ENCODE results near the gene FLNB. TPM values are rescaled to one million over a fixed set of nuclear protein-coding genes. Genes with fewer than 3 reads are reported as not detected.
A peak's percentile ranks its signal among the peaks of the same experiment; 100 is the strongest.

The FLNB gene
- polyA plus RNA-seq, 1 of the 3 experiments (the other 2 are of a cell fraction): 127 TPM

- POLR2A ChIA-PET: no interaction called here
- no peak overlapping the region for H2AFZ ChIP-seq (ENCODE audit: low read depth)
- TF ChIP-seq TCF12 (IDR thresholded peaks at IDR 0.05) (peak; percentile 79), RAD21 (IDR thresholded peaks at IDR 0.05; ENCODE audit: low read length) (no peak), MXI1 (IDR thresholded peaks at IDR 0.05; ENCODE audit: low read depth, low read length) (no peak), JUND (IDR thresholded peaks at IDR 0.05) (peak; percentile 20; the same call in 1 of the 2 replicates), RXRA (IDR thresholded peaks at IDR 0.05; ENCODE audit: borderline replicate concordance, low read depth) (peak; percentile 37; the same call in 1 of the 2 replicates), TEAD4 (IDR thresholded peaks at IDR 0.05; ENCODE audit: borderline replicate concordance, insufficient read depth) (0 out of 2 replicates have a peak, but pooled peaks have one; percentile 24), GABPA (IDR thresholded peaks at IDR 0.05; ENCODE audit: low read depth) (no peak), FOSL2 (IDR thresholded peaks at IDR 0.05; ENCODE audit: borderline replicate concordance, low read depth) (peak; percentile 42; the same call in 1 of the 2 replicates), EZH2phosphoT487 (IDR thresholded peaks at IDR 0.05; ENCODE audit: borderline replicate concordance, low read depth) (no peak)
- H3K9me2 ChIP-seq: no peaks in the 10 kb centered on the region
- H3K4me1 ChIP-seq (ENCODE audit: control insufficient read depth in 1 of 2, insufficient read depth in 2 of 2, low read depth in 1 of 2, low read length in 1 of 2): peaks cover 29 to 47% of the 10 kb centered on the region in 2 experiments; a peak in 3 of 4 replicates
- H3K27me3 ChIP-seq (ENCODE audit: insufficient read depth): no peaks in the 10 kb centered on the region
- peaks cover 100% of the 10 kb centered on the region for H3K79me2 ChIP-seq (ENCODE audit: insufficient read depth)
- H3F3A ChIP-seq (replicated peaks; ENCODE audit: insufficient read depth): peaks cover 44% of the 10 kb centered on the region
- WGBS (ENCODE audit: low lambda C conversion rate): 89% methylated on average over 2 of the region's 2 CpGs
- no peak overlapping the region for H3K9ac ChIP-seq
- H3K9me3 ChIP-seq: no peaks in the 10 kb centered on the region
- H3K4me2 ChIP-seq: peak overlapping the region; percentile 63
- H3K4me3 ChIP-seq (ENCODE audit: low read depth in 2 of 2, low read length in 1 of 2): no peak overlapping the region
- H3K27ac ChIP-seq (ENCODE audit: low read depth in 2 of 2, low read length in 1 of 2): peak overlapping the region; percentile 29 to 65; a peak in 3 of 4 replicates
- no peak for DNase-seq
- H4K20me1 ChIP-seq (ENCODE audit: insufficient read depth): peaks cover 31% of the 10 kb centered on the region
- CTCF ChIA-PET: interaction anchor here (1.1 to 1.2 kb wide), 2 partner anchors 15 to 136 kb away, joined by 4 to 8 read pairs; no protein-coding TSS in a partner anchor
- H3K36me3 ChIP-seq (replicated peaks in 1 of 2; ENCODE audit: control insufficient read depth in 1 of 2, insufficient read depth in 2 of 2, low read length in 1 of 2): no peaks in the 10 kb centered on the region
Measured at GRCh38 chr3:58041826-58042324, 33.7 kb downstream of the FLNB start.

DNA sequence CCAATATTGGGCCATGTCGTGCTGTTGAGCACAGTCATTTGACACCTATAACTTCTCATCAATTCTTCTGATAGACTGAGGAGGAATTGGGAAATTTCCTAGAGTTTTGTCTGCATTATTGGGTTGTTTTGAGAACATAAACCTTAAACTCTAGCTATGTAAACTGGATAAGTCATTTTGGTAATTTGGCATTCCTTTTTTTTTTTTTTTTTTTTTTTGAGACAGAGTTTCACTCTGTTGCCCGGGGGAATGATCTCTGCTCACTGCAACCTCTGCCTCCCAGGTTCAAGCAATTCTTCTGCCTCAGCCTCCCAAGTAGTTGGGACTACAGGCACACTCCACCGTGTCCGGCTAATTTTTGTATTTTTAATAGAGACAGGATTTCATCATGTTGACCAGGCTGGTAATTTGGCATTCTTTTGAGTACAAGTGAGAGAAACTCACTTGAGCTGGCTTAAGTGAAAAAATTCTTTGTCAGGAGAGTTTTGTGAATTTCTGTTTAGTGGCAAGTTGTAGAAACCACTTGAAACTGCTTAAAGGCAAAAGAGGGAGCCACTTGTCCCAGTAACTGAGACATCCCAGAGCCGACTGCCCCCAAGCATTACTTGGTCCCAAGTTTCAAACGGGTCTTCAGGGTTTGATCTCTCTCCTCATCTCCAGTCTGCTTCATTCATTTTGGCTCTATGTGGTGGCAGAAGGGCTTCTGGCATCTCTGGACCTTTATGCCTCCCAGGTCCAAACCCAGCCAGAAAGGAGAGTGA, 34.9 kb downstream of the FLNB start:
- POLR2A ChIA-PET: no interaction called here
- no peak overlapping the region for H3K4me3 ChIP-seq (ENCODE audit: low read depth in 2 of 2, low read length in 1 of 2)
- no peaks in the 10 kb centered on the region for H3K36me3 ChIP-seq (replicated peaks in 1 of 2; ENCODE audit: control insufficient read depth in 1 of 2, insufficient read depth in 2 of 2, low read length in 1 of 2)
- no peak for DNase-seq
- peaks cover 28% of the 10 kb centered on the region for H4K20me1 ChIP-seq (ENCODE audit: insufficient read depth)
- CTCF ChIA-PET: interaction anchor here (1.0 kb wide), 1 partner anchor 35 kb away, joined by 4 read pairs; no protein-coding TSS in a partner anchor
- no peak overlapping the region for H2AFZ ChIP-seq (ENCODE audit: low read depth)
- H3K9me2 ChIP-seq: no peaks in the 10 kb centered on the region
- H3F3A ChIP-seq (replicated peaks; ENCODE audit: insufficient read depth): peaks cover 53% of the 10 kb centered on the region
- H3K9me3 ChIP-seq: no peaks in the 10 kb centered on the region
- peak overlapping the region in 1 of 2 experiments; percentile 65; a peak in 2 of 4 replicates for H3K27ac ChIP-seq (ENCODE audit: low read depth in 2 of 2, low read length in 1 of 2)
- peaks cover 27 to 49% of the 10 kb centered on the region in 2 experiments for H3K4me1 ChIP-seq (ENCODE audit: control insufficient read depth in 1 of 2, insufficient read depth in 2 of 2, low read depth in 1 of 2, low read length in 1 of 2)
- H3K4me2 ChIP-seq: peak overlapping the region; percentile 63; the same call in 1 of the 2 replicates
- peaks cover 100% of the 10 kb centered on the region for H3K79me2 ChIP-seq (ENCODE audit: insufficient read depth)
- H3K27me3 ChIP-seq (ENCODE audit: insufficient read depth): no peaks in the 10 kb centered on the region
- no peak overlapping the region for H3K9ac ChIP-seq
- WGBS (ENCODE audit: low lambda C conversion rate): 64% methylated on average over 6 of the region's 6 CpGs
- TF ChIP-seq MAX (IDR thresholded peaks at IDR 0.05; ENCODE audit: low read depth) (no peak), NRF1 (IDR thresholded peaks at IDR 0.05; ENCODE audit: low read depth, low read length) (no peak), RCOR1 (IDR thresholded peaks at IDR 0.05; ENCODE audit: low read length) (no peak), POLR2AphosphoS5 (IDR thresholded peaks at IDR 0.05; ENCODE audit: low read depth, low read length) (no peak), FOSL2 (IDR thresholded peaks at IDR 0.05; ENCODE audit: borderline replicate concordance, low read depth) (no peak), ZBTB33 (IDR thresholded peaks at IDR 0.05; ENCODE audit: borderline replicate concordance, low read depth) (no peak), RFX5 (IDR thresholded peaks at IDR 0.05; ENCODE audit: low read length) (no peak), ELF1 (IDR thresholded peaks at IDR 0.05) (no peak), FOXJ3 (CRISPR knock-in tag; IDR thresholded peaks at IDR 0.05) (no peak), JUND (IDR thresholded peaks at IDR 0.05) (no peak), GATA2 (CRISPR knock-in tag; IDR thresholded peaks at IDR 0.05) (no peak), RXRA (IDR thresholded peaks at IDR 0.05; ENCODE audit: borderline replicate concordance, low read depth) (no peak), GABPA (IDR thresholded peaks at IDR 0.05; ENCODE audit: low read depth) (no peak)
- TF ChIP-seq, protein P1, sequence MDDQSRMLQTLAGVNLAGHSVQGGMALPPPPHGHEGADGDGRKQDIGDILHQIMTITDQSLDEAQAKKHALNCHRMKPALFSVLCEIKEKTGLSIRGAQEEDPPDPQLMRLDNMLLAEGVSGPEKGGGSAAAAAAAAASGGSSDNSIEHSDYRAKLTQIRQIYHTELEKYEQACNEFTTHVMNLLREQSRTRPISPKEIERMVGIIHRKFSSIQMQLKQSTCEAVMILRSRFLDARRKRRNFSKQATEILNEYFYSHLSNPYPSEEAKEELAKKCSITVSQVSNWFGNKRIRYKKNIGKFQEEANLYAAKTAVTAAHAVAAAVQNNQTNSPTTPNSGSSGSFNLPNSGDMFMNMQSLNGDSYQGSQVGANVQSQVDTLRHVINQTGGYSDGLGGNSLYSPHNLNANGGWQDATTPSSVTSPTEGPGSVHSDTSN (IDR thresholded peaks at IDR 0.05): no peak
- TF ChIP-seq, protein P2, sequence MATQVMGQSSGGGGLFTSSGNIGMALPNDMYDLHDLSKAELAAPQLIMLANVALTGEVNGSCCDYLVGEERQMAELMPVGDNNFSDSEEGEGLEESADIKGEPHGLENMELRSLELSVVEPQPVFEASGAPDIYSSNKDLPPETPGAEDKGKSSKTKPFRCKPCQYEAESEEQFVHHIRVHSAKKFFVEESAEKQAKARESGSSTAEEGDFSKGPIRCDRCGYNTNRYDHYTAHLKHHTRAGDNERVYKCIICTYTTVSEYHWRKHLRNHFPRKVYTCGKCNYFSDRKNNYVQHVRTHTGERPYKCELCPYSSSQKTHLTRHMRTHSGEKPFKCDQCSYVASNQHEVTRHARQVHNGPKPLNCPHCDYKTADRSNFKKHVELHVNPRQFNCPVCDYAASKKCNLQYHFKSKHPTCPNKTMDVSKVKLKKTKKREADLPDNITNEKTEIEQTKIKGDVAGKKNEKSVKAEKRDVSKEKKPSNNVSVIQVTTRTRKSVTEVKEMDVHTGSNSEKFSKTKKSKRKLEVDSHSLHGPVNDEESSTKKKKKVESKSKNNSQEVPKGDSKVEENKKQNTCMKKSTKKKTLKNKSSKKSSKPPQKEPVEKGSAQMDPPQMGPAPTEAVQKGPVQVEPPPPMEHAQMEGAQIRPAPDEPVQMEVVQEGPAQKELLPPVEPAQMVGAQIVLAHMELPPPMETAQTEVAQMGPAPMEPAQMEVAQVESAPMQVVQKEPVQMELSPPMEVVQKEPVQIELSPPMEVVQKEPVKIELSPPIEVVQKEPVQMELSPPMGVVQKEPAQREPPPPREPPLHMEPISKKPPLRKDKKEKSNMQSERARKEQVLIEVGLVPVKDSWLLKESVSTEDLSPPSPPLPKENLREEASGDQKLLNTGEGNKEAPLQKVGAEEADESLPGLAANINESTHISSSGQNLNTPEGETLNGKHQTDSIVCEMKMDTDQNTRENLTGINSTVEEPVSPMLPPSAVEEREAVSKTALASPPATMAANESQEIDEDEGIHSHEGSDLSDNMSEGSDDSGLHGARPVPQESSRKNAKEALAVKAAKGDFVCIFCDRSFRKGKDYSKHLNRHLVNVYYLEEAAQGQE (IDR thresholded peaks at IDR 0.05; ENCODE audit: low read depth, low read length): no peak

Measured in SK-N-SH (cell line).